Dendritic cell treated with granulocyte-macrophage colony-stimulating factor and Interleukin-4, amounts not matched to agents 40 ng/mL and 50 ng/mL, for 4 days (primary cell): ENCODE results near the gene TNP1.

Source experiments
- H3K27ac Mint-ChIP-seq: one replicate; pipeline ENCODE4 v1.8.0; 2022; ENCODE audit warnings: mild to moderate bottlenecking, mixed read lengths
- H3K27me3 Mint-ChIP-seq: one replicate; pipeline ENCODE4 v1.8.0; 2022; ENCODE audit warnings: mild to moderate bottlenecking, mixed read lengths
- H3K36me3 Mint-ChIP-seq: one replicate; pipeline ENCODE4 v1.8.0; 2022; ENCODE audit warnings: low read depth, mixed read lengths
- H3K4me1 Mint-ChIP-seq: one replicate; pipeline ENCODE4 v1.8.0; 2022; ENCODE audit warnings: low read depth, mixed read lengths
- H3K4me3 Mint-ChIP-seq: one replicate; pipeline ENCODE4 v1.8.0; 2022; ENCODE audit warnings: mild to moderate bottlenecking, moderate library complexity, mixed read lengths
- H3K9me3 Mint-ChIP-seq: one replicate; pipeline ENCODE4 v1.8.0; 2022; ENCODE audit warnings: mixed read lengths
- intact Hi-C: fragments of 100-400 bp; cut with micrococcal nuclease; formaldehyde crosslinking; loops from one replicate; pipeline ENCODE4 v1.15.0; 2022

The TNP1 gene

DNA sequence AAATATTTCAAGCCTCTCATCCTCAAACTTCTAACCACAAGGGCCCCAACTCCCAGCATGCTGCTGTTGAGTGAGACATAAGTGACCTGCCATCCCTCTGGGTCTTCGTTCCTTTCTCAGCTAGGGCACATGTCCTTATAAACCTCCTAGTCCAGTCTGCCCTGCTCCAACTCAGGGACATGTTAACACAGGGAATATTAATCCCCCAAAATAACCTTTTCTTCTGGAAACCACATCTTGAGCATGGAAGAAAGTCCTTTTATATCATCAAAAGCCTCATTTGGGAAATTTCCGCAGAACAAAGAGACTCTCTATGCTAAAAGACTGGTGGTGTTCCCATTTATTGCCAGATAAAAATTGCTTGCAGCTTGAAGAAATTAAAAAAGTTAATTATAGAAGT, 14.4 kb downstream of the TNP1 start:
- Mint-ChIP-seq H3K9me3 (no peaks in the 10 kb centered on the region), H3K4me1 (no peaks in the 10 kb centered on the region), H3K27ac (no peak overlapping the region), H3K4me3 (no peak overlapping the region), H3K27me3 (no peaks in the 10 kb centered on the region), H3K36me3 (no peaks in the 10 kb centered on the region)
- intact Hi-C loops = no loop called here

GRCh38 chr2:216842636-216843035, 17.2 kb downstream of the TNP1 start:
- Mint-ChIP-seq H3K9me3 (no peaks in the 10 kb centered on the region), H3K4me3 (no peak overlapping the region), H3K27me3 (peaks cover 4% of the 10 kb centered on the region), H3K4me1 (no peaks in the 10 kb centered on the region), H3K36me3 (no peaks in the 10 kb centered on the region), H3K27ac (no peak overlapping the region)
- intact Hi-C loops = no loop called here

GRCh38 chr2:216839688-216840087, 20.2 kb downstream of the TNP1 start:
- Mint-ChIP-seq H3K9me3 (no peaks in the 10 kb centered on the region), H3K4me1 (no peaks in the 10 kb centered on the region), H3K4me3 (no peak overlapping the region), H3K36me3 (no peaks in the 10 kb centered on the region), H3K27me3 (peaks cover 9% of the 10 kb centered on the region), H3K27ac (no peak overlapping the region)
- intact Hi-C loops = no loop called here

DNA sequence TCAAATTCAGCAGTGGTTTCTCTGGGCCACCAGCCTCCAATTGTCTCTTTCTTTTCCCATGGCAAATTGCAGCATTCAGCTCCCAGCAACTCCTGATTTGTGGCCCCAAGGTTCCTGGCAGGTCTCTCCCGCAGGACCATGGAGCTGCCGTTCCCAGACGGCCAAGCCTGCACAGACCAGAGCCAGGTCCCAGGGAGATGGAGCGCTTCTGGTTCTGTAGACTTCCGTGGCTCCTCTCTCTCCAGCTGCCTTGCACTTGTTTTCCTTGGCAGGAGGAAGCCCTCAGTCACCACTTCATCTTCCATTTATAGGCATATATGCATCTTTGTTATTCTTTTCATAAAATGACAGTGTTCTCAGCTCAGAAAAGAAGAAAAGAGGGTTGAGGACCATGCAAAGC, 21.7 kb downstream of the TNP1 start:
- H3K36me3 Mint-ChIP-seq = no peaks in the 10 kb centered on the region
- no peaks in the 10 kb centered on the region for H3K9me3 Mint-ChIP-seq
- intact Hi-C loops = no loop called here
- H3K4me1 Mint-ChIP-seq = no peaks in the 10 kb centered on the region
- no peak overlapping the region for H3K27ac Mint-ChIP-seq
- peaks cover 9% of the 10 kb centered on the region for H3K27me3 Mint-ChIP-seq
- no peak overlapping the region for H3K4me3 Mint-ChIP-seq

DNA sequence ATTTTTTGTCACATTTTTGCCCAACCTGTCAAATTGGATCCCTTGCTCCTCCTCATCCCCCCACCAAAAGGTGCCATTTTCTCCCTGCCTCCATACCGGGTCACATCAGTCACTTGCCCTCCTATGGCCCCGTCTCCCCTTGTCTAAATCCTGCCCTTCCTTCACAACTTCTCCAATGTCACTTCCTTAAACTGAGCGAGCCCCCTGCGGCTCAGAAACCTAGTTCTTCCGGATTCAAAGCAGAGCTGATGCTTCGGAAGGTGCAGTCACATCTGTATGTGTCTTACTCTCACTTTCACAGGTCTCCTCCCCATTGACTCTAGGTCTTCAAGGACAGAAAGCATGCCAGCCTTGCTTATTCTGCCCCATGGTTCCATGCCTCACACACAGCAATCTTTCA, 22.1 kb downstream of the TNP1 start:
- H3K9me3 Mint-ChIP-seq = no peaks in the 10 kb centered on the region

DNA sequence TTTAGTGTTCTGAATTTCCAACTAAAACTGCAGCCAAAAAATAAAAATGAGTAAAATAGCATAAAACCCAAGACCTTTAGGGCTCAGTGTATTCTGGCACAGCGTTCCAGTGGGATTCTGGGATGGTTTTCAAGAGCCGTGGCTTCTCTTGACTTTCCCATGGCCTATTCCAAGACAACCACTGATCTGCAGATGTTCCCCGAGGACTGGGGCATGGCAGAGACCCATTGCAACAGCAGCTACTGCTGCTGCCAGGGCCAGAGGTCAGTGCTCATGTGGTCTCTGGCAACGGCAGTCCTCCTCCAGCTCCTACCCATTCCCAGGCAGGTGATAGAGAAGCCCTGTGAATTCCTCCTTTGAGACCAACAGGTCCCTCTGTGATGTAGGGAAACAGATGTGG, 26.8 kb downstream of the TNP1 start:
- Mint-ChIP-seq H3K9me3 (no peaks in the 10 kb centered on the region), H3K27ac (no peak overlapping the region), H3K36me3 (no peaks in the 10 kb centered on the region), H3K27me3 (peaks cover 17% of the 10 kb centered on the region), H3K4me1 (no peaks in the 10 kb centered on the region), H3K4me3 (no peak overlapping the region)
- intact Hi-C loops = no loop called here

More for the DNA sequence above, 22.1 kb downstream of the TNP1 start:
- peaks cover 9% of the 10 kb centered on the region for H3K27me3 Mint-ChIP-seq
- no peaks in the 10 kb centered on the region for H3K36me3 Mint-ChIP-seq
- H3K4me1 Mint-ChIP-seq = no peaks in the 10 kb centered on the region
- intact Hi-C loops = no loop called here
- H3K4me3 Mint-ChIP-seq = no peak overlapping the region
- H3K27ac Mint-ChIP-seq = no peak overlapping the region

- intact Hi-C loops = no loop called here
- H3K27ac Mint-ChIP-seq = no peak overlapping the region
- H3K9me3 Mint-ChIP-seq = no peaks in the 10 kb centered on the region
- H3K27me3 Mint-ChIP-seq = peaks cover 11% of the 10 kb centered on the region
- no peaks in the 10 kb centered on the region for H3K36me3 Mint-ChIP-seq
- H3K4me1 Mint-ChIP-seq = no peaks in the 10 kb centered on the region
- no peak overlapping the region for H3K4me3 Mint-ChIP-seq
Measured at GRCh38 chr2:216830346-216830745, 29.5 kb downstream of the TNP1 start.

GRCh38 chr2:216829533-216829932, 30.3 kb downstream of the TNP1 start:
- Mint-ChIP-seq H3K27ac (no peak overlapping the region), H3K27me3 (peaks cover 11% of the 10 kb centered on the region), H3K36me3 (no peaks in the 10 kb centered on the region), H3K4me1 (no peaks in the 10 kb centered on the region), H3K9me3 (no peaks in the 10 kb centered on the region), H3K4me3 (no peak overlapping the region)
- intact Hi-C loops = no loop called here

GRCh38 chr2:216827073-216827720, 32.7 kb downstream of the TNP1 start:
- no peak overlapping the region for H3K4me3 Mint-ChIP-seq
- peaks cover 11% of the 10 kb centered on the region for H3K27me3 Mint-ChIP-seq
- no peaks in the 10 kb centered on the region for H3K9me3 Mint-ChIP-seq
- no peaks in the 10 kb centered on the region for H3K4me1 Mint-ChIP-seq
- no peaks in the 10 kb centered on the region for H3K36me3 Mint-ChIP-seq
- H3K27ac Mint-ChIP-seq = no peak overlapping the region
- intact Hi-C loops = no loop called here

- no peak overlapping the region for H3K27ac Mint-ChIP-seq
- H3K4me1 Mint-ChIP-seq = no peaks in the 10 kb centered on the region
- H3K4me3 Mint-ChIP-seq = no peak overlapping the region
- intact Hi-C loops = no loop called here
- H3K27me3 Mint-ChIP-seq = peaks cover 2% of the 10 kb centered on the region
- no peaks in the 10 kb centered on the region for H3K36me3 Mint-ChIP-seq
- no peaks in the 10 kb centered on the region for H3K9me3 Mint-ChIP-seq
Measured at GRCh38 chr2:216822470-216822869, 37.4 kb downstream of the TNP1 start.

- Mint-ChIP-seq H3K9me3 (no peaks in the 10 kb centered on the region), H3K36me3 (no peaks in the 10 kb centered on the region), H3K27ac (no peak overlapping the region), H3K27me3 (peaks cover 3% of the 10 kb centered on the region), H3K4me3 (no peak overlapping the region), H3K4me1 (no peaks in the 10 kb centered on the region)
- intact Hi-C loops = no loop called here
Measured at GRCh38 chr2:216820709-216821108, 39.2 kb downstream of the TNP1 start.

- Mint-ChIP-seq H3K9me3 (no peaks in the 10 kb centered on the region), H3K27me3 (peaks cover 4% of the 10 kb centered on the region), H3K36me3 (no peaks in the 10 kb centered on the region), H3K27ac (no peak overlapping the region), H3K4me1 (no peaks in the 10 kb centered on the region), H3K4me3 (no peak overlapping the region)
- intact Hi-C loops = no loop called here
Measured at GRCh38 chr2:216819766-216820165, 40.1 kb downstream of the TNP1 start.

- Mint-ChIP-seq H3K4me1 (no peaks in the 10 kb centered on the region), H3K27me3 (peaks cover 4% of the 10 kb centered on the region), H3K9me3 (no peaks in the 10 kb centered on the region), H3K36me3 (no peaks in the 10 kb centered on the region), H3K4me3 (no peak overlapping the region), H3K27ac (no peak overlapping the region)
- intact Hi-C loops = no loop called here
Measured at GRCh38 chr2:216819055-216819454, 40.8 kb downstream of the TNP1 start.

- Mint-ChIP-seq H3K4me1 (no peaks in the 10 kb centered on the region), H3K4me3 (no peak overlapping the region), H3K27me3 (peaks cover under 1% of the 10 kb centered on the region), H3K36me3 (no peaks in the 10 kb centered on the region), H3K9me3 (no peaks in the 10 kb centered on the region), H3K27ac (no peak overlapping the region)
- intact Hi-C loops = no loop called here
Measured at GRCh38 chr2:216810399-216811160, 49.3 kb downstream of the TNP1 start.
